ENCODE results near the gene ATP13A1.

The ATP13A1 gene

DNA sequence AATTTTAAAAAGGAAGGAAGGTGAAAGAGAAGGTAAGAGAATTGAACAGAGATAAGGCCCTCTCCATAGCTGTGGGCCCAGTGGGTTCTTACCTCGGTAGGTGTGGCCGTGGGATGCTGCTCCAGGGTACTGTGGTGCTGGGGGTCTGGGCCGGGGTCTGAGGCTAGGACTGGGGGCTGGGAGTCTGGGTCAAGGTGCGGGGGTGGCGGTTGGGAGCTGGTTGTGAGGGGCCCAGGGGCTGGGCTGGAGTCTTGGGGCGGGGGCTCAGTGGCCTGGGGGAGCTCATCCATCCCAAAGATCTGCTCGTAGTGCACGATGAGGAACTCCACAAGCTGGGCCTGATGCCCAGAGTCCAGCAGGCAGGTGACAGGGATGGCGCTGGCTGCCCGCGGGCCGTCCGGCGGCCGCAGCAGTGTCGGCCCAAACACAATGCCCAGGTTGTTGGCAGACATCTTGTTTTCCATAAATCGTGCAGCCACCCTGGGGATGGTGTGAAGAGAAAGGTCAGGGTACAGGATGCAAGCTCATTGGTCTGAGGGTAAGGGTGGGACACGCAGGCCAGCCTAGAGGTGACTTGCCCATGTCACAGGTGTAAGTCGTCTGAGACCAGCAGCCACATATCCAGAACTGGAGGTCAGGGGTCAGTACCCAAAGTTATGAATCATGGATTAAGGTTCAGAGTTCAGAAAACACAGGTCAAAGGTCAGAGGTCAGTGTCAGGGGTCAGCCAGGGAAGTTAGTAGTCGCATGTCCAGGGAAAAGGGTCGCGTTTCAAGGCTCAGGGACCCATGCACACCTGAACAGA is 29.6 kb downstream of the ATP13A1 start:
- TF ChIP-seq SUZ12 (IDR thresholded peaks at IDR 0.05; ENCODE audit: extremely low read depth, insufficient read depth, insufficient read length) (no peak), ZNF274 (IDR thresholded peaks at IDR 0.05; ENCODE audit: low read depth, low read length) (no peak), YY1 (IDR thresholded peaks at IDR 0.05; ENCODE audit: insufficient read depth, insufficient read length) (no peak)
- Histone ChIP-seq H3K9me3 (ENCODE audit: insufficient read depth, low read length) (no peaks in the 10 kb centered on the region), H3K27me3 (ENCODE audit: insufficient read depth, insufficient read length) (no peaks in the 10 kb centered on the region), H3K36me3 (ENCODE audit: insufficient read depth, insufficient read length, low read length) (peaks cover 68% of the 10 kb centered on the region), H3K9ac (ENCODE audit: insufficient read length, low read depth) (no peak overlapping the region), H3K4me1 (ENCODE audit: insufficient read depth, insufficient read length) (peaks cover 7% of the 10 kb centered on the region), H3K4me3 (ENCODE audit: insufficient read length, low read depth) (no peak overlapping the region)
- no peak for DNase-seq (ENCODE audit: low read depth, low spot score)

DNA sequence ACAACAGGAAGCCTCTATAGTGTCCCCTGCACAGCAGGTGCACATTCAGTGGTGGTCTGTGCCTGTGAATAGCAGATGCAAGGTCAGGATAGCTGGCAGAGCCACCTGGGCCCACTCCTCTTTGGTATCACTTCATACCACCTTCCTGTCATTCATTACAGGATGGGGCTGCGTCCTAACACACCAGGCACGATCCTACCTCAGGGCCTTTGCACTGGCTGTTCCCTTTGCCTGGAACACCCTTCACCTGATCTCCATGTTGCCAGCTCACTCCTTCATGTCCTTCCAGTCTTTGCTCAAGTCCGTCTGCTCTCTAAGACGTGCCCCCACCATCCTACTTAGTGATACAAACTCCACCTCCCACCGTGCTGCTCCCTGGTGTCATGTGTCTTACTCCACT is 30.8 kb downstream of the ATP13A1 start:
- Histone ChIP-seq H3K27me3 (ENCODE audit: insufficient read depth, insufficient read length) (no peaks in the 10 kb centered on the region), H3K9ac (ENCODE audit: insufficient read length, low read depth) (no peak overlapping the region), H3K9me3 (ENCODE audit: insufficient read depth, low read length) (no peaks in the 10 kb centered on the region), H3K4me1 (ENCODE audit: insufficient read depth, insufficient read length) (peaks cover 5% of the 10 kb centered on the region), H3K36me3 (ENCODE audit: insufficient read depth, insufficient read length, low read length) (peaks cover 60% of the 10 kb centered on the region), H3K4me3 (ENCODE audit: insufficient read length, low read depth) (no peak overlapping the region)
- no peak for TF ChIP-seq ZNF274 (IDR thresholded peaks at IDR 0.05; ENCODE audit: low read depth, low read length)
- TF ChIP-seq SUZ12 (IDR thresholded peaks at IDR 0.05; ENCODE audit: extremely low read depth, insufficient read depth, insufficient read length): no peak
- TF ChIP-seq YY1 (IDR thresholded peaks at IDR 0.05; ENCODE audit: insufficient read depth, insufficient read length): no peak
- no peak for DNase-seq (ENCODE audit: low read depth, low spot score)

DNA sequence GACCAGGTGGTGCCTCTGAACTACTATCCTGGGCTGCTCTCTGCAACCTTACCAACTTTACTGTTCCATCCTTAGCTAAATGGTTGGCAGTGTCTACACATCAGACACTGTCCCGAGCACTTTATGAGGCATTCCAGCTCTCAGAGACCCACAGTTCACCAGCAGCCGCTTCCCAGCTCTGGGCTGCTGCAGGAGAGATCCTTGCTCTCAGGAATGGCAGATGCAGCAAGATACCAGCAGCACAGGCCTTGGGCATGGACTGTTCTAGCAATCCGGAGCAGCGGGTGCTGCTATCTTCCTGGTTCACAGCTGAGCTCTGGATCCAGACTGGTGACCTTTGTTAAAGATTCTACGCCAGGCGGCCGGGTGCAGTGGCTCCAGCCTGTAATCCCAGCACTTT is 32.1 kb downstream of the ATP13A1 start:
- DNase-seq (ENCODE audit: low read depth, low spot score): no peak
- no peak overlapping the region for H3K4me3 ChIP-seq (ENCODE audit: insufficient read length, low read depth)
- H3K27me3 ChIP-seq (ENCODE audit: insufficient read depth, insufficient read length): no peaks in the 10 kb centered on the region
- no peaks in the 10 kb centered on the region for H3K9me3 ChIP-seq (ENCODE audit: insufficient read depth, low read length)
- H3K36me3 ChIP-seq (ENCODE audit: insufficient read depth, insufficient read length, low read length): peaks cover 58% of the 10 kb centered on the region
- TF ChIP-seq ZNF274 (IDR thresholded peaks at IDR 0.05; ENCODE audit: low read depth, low read length) (no peak), SUZ12 (IDR thresholded peaks at IDR 0.05; ENCODE audit: extremely low read depth, insufficient read depth, insufficient read length) (no peak), YY1 (IDR thresholded peaks at IDR 0.05; ENCODE audit: insufficient read depth, insufficient read length) (no peak)
- H3K4me1 ChIP-seq (ENCODE audit: insufficient read depth, insufficient read length): peaks cover 13% of the 10 kb centered on the region
- no peak overlapping the region for H3K9ac ChIP-seq (ENCODE audit: insufficient read length, low read depth)

DNA sequence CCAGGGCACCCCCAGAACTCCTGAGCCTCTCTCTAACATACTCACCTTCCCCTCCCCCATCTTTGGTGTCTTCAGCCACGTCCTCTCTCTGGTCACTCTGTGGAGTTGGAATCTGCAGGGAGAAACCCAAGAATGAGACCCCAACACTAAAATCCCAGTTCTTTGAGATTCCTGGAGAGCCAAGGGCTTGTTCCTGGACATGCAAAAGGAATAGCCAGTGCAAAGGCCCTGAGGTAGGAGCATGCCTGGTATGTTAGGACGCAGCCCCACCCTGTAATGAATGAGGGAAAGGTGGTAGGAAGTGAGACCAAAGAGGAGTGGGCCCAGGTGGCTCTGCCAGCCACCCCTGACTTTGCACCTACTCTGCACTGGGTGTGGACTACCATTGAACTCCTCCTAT is 33.0 kb downstream of the ATP13A1 start:
- Histone ChIP-seq H3K4me3 (ENCODE audit: insufficient read length, low read depth) (no peak overlapping the region), H3K9me3 (ENCODE audit: insufficient read depth, low read length) (no peaks in the 10 kb centered on the region), H3K9ac (ENCODE audit: insufficient read length, low read depth) (no peak overlapping the region), H3K4me1 (ENCODE audit: insufficient read depth, insufficient read length) (peaks cover 14% of the 10 kb centered on the region), H3K27me3 (ENCODE audit: insufficient read depth, insufficient read length) (no peaks in the 10 kb centered on the region), H3K36me3 (ENCODE audit: insufficient read depth, insufficient read length, low read length) (peaks cover 57% of the 10 kb centered on the region)
- TF ChIP-seq SUZ12 (IDR thresholded peaks at IDR 0.05; ENCODE audit: extremely low read depth, insufficient read depth, insufficient read length) (no peak), ZNF274 (IDR thresholded peaks at IDR 0.05; ENCODE audit: low read depth, low read length) (no peak), YY1 (IDR thresholded peaks at IDR 0.05; ENCODE audit: insufficient read depth, insufficient read length) (no peak)
- DNase-seq (ENCODE audit: low read depth, low spot score): no peak

- no peak for DNase-seq (ENCODE audit: low read depth, low spot score)
- Histone ChIP-seq H3K4me1 (ENCODE audit: insufficient read depth, insufficient read length) (peaks cover 14% of the 10 kb centered on the region), H3K36me3 (ENCODE audit: insufficient read depth, insufficient read length, low read length) (peaks cover 56% of the 10 kb centered on the region), H3K4me3 (ENCODE audit: insufficient read length, low read depth) (no peak overlapping the region), H3K9me3 (ENCODE audit: insufficient read depth, low read length) (no peaks in the 10 kb centered on the region), H3K9ac (ENCODE audit: insufficient read length, low read depth) (no peak overlapping the region), H3K27me3 (ENCODE audit: insufficient read depth, insufficient read length) (no peaks in the 10 kb centered on the region)
- TF ChIP-seq SUZ12 (IDR thresholded peaks at IDR 0.05; ENCODE audit: extremely low read depth, insufficient read depth, insufficient read length): no peak
- no peak for TF ChIP-seq ZNF274 (IDR thresholded peaks at IDR 0.05; ENCODE audit: low read depth, low read length)
- TF ChIP-seq YY1 (IDR thresholded peaks at IDR 0.05; ENCODE audit: insufficient read depth, insufficient read length): no peak
Measured at GRCh38 chr19:19630062-19630414, 33.4 kb downstream of the ATP13A1 start.

- Histone ChIP-seq H3K9me3 (ENCODE audit: insufficient read depth, low read length) (no peaks in the 10 kb centered on the region), H3K27me3 (ENCODE audit: insufficient read depth, insufficient read length) (no peaks in the 10 kb centered on the region), H3K4me1 (ENCODE audit: insufficient read depth, insufficient read length) (peaks cover 14% of the 10 kb centered on the region), H3K9ac (ENCODE audit: insufficient read length, low read depth) (peak overlapping the region; percentile 87), H3K36me3 (ENCODE audit: insufficient read depth, insufficient read length, low read length) (peaks cover 55% of the 10 kb centered on the region), H3K4me3 (ENCODE audit: insufficient read length, low read depth) (peak overlapping the region; percentile 73)
- no peak for TF ChIP-seq ZNF274 (IDR thresholded peaks at IDR 0.05; ENCODE audit: low read depth, low read length)
- TF ChIP-seq SUZ12 (IDR thresholded peaks at IDR 0.05; ENCODE audit: extremely low read depth, insufficient read depth, insufficient read length): no peak
- TF ChIP-seq YY1 (IDR thresholded peaks at IDR 0.05; ENCODE audit: insufficient read depth, insufficient read length): no peak
- DNase-seq (ENCODE audit: low read depth, low spot score): peak; percentile 78
Measured at GRCh38 chr19:19628501-19629134, 34.9 kb downstream of the ATP13A1 start.

All from NT2/D1 (cell line).